Left lung (tissue), 10 donors: Measurements from ENCODE around the gene PTPN18. TPM values are rescaled to one million over a fixed set of nuclear protein-coding genes. Genes with fewer than 3 reads are reported as not detected.

ENCODE experiments used
- ATAC-seq: fragments of 200-7000 bp; cut with Tn5 transposase; one replicate; pipeline ENCODE4 v1.9.1; 2020; ENCODE audit warnings: moderate library complexity
- DNase-seq, 4 donors: peaks; one replicate each; pipeline ENCODE4 v3.0.0-alpha.2; 2013 to 2020
- H3K27ac ChIP-seq, 2 donors: fragments of 200-600 bp; sonication (generic) in 1 of 2; one replicate each; pipeline versions ENCODE4 v1.5.0 to v1.8.0; 2020 to 2021
- H3K27me3 ChIP-seq, 2 donors: fragments of 200-600 bp; sonication (generic) in 1 of 2; one replicate each; pipeline versions ENCODE4 v1.5.0 to v1.8.0; 2020 to 2021
- H3K36me3 ChIP-seq, 2 donors: fragments of 200-600 bp; sonication (generic) in 1 of 2; one replicate each; pipeline versions ENCODE4 v1.5.0 to v1.8.0; 2020 to 2021
- H3K4me1 ChIP-seq, 2 donors: fragments of 200-600 bp; one replicate each; pipeline ENCODE4 v1.8.0; 2021
- H3K4me3 ChIP-seq, 2 donors: fragments of 200-600 bp; sonication (generic) in 1 of 2; one replicate each; pipeline versions ENCODE4 v1.5.0 to v1.8.0; 2020 to 2021; ENCODE audit warnings: mild to moderate bottlenecking in 1 of 2
- H3K9me3 ChIP-seq, 2 donors: fragments of 200-600 bp; sonication (generic) in 1 of 2; one replicate each; pipeline versions ENCODE4 v1.5.0 to v1.8.0; 2020 to 2021
- CTCF ChIP-seq, 2 donors: fragments of 200-600 bp; sonication (generic) in 1 of 2; IDR thresholded peaks; one replicate each; pipeline versions ENCODE4 v1.5.0 to v1.8.0; 2021; ENCODE audit warnings: antibody characterized with exemption in 2 of 2
- intact Hi-C, 2 donors: fragments of 100-400 bp; cut with DNase I; formaldehyde crosslinking; loops; one replicate each; pipeline versions ENCODE4 v1.11.2 to v1.14.2; 2022
- polyA plus RNA-seq, 6 donors: library from polyadenylated mRNA; unstranded; fragments of 120-200 nt; gene quantifications; one replicate each; pipeline ENCODE4 v1.2.1, GENCODE V29; 2013; ENCODE audit not compliant: insufficient read length in 6 of 6
- total RNA-seq, 2 donors: library from RNA; stranded (reverse); fragmentation: NEBNext Ultra II Directional; extraction: Animal tissue kit (Norgen Biotek cat#: 25700); gene quantifications; one replicate each; pipeline ENCODE4 v1.2.1, GENCODE V29; 2021
- donor health status: DM: no; HTN: yes; CAD: no.
- donor health status: DM: no; HTN: no; CAD: no.

The PTPN18 gene
- total and polyA plus RNA-seq, 8 donors = 35.1 to 74.7 (median 40.1) TPM

DNA sequence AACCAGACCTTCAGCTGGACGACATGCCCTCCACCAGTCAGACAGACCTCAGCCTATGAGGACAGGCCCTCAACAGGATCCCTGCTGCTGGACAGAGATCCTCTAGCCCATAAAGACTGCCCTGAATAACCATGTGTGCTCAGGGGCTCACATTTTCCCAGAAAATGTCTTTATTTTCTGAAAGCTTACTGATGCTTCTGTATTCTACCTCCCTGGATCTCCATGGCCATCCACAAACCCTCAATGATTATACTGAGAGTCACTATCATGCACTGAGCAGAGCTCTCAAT is 1.8 kb upstream of the PTPN18 start:
- DNase-seq (no peak), ATAC-seq (no peak)
- intact Hi-C loops = no loop called here
- Histone ChIP-seq H3K27me3 (no peaks in the 10 kb centered on the region), H3K36me3 (peaks cover 0 to under 1% of the 10 kb centered on the region in 2 donors), H3K4me3 (no peak overlapping the region), H3K9me3 (no peaks in the 10 kb centered on the region), H3K4me1 (peaks cover 5 to 50% of the 10 kb centered on the region in 2 donors), H3K27ac (peak overlapping the region in 1 of 2 donors; percentile 33)
- TF ChIP-seq CTCF (IDR thresholded peaks at IDR 0.05) = no peak

DNA sequence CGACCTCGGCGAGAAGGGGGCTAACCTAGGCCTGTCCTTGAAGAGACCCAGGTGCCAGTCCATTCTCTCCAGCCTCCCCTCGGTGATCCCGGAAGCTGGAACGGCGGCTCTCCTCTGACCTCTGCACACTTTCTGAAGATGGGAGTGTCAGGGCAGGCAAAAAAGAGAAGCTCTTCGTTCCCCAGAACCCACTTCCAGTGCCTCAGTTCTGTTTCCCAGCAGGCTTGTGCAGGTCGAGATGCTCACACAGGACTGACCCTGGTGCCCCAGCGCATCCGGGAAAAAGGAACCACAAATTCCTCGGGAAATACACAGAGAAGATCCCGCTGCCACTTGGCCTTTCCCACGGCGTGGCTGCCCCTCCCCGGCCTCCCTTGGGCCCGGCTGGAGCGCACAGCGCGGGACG is 681 bp upstream of the PTPN18 start:
- Histone ChIP-seq H3K27ac (peak overlapping the region; percentile 83 to 98), H3K9me3 (no peaks in the 10 kb centered on the region), H3K4me3 (peak overlapping the region; percentile 72 to 73), H3K4me1 (peaks cover 5 to 50% of the 10 kb centered on the region in 2 donors), H3K36me3 (no peaks in the 10 kb centered on the region), H3K27me3 (no peaks in the 10 kb centered on the region)
- ATAC-seq (peak; percentile 7), DNase-seq (no peak)
- TF ChIP-seq CTCF (IDR thresholded peaks at IDR 0.05) = no peak
- intact Hi-C loops = no loop called here

DNA sequence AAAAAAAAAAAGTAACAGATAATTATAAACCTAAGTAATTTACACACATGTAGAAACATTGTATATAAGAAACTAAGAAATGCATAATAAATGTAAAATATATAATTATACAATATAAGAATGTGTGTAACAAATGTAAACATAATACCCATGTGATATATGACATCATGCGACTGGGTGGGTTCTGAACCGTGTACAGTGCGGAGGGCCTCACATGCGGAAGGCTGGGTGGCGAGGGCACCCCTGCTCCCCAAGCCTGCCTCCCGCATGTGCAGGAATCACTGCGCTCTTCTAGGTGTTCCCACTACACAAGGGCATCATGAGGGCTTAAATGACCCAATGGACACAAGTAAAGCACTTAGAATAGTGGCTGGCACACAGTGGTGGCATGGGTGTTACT is 2.0 kb downstream of the PTPN18 start:
- H3K9me3 ChIP-seq = no peaks in the 10 kb centered on the region
- ATAC-seq = no peak
- intact Hi-C loops = no loop called here
- DNase-seq = no peak
- peaks cover 5 to 37% of the 10 kb centered on the region in 2 donors for H3K4me1 ChIP-seq
- H3K27ac ChIP-seq = no peak overlapping the region
- H3K27me3 ChIP-seq = no peaks in the 10 kb centered on the region
- H3K36me3 ChIP-seq = no peaks in the 10 kb centered on the region
- no peak overlapping the region for H3K4me3 ChIP-seq
- TF ChIP-seq CTCF (IDR thresholded peaks at IDR 0.05) = no peak

- no peak overlapping the region for H3K4me3 ChIP-seq
- H3K4me1 ChIP-seq = peaks cover 5 to 29% of the 10 kb centered on the region in 2 donors
- DNase-seq (no peak), ATAC-seq (no peak)
- no peak for TF ChIP-seq CTCF (IDR thresholded peaks at IDR 0.05)
- no peak overlapping the region for H3K27ac ChIP-seq
- intact Hi-C loops = no loop called here
- no peaks in the 10 kb centered on the region for H3K27me3 ChIP-seq
- H3K36me3 ChIP-seq = no peaks in the 10 kb centered on the region
- no peaks in the 10 kb centered on the region for H3K9me3 ChIP-seq
Measured at GRCh38 chr2:130358420-130359350, 2.8 kb downstream of the PTPN18 start.

- H3K4me1 ChIP-seq = peaks cover 5 to 21% of the 10 kb centered on the region in 2 donors
- intact Hi-C loops = no loop called here
- ATAC-seq (no peak), DNase-seq (no peak)
- TF ChIP-seq CTCF (IDR thresholded peaks at IDR 0.05) = no peak
- H3K4me3 ChIP-seq = no peak overlapping the region
- H3K36me3 ChIP-seq = no peaks in the 10 kb centered on the region
- no peaks in the 10 kb centered on the region for H3K9me3 ChIP-seq
- no peak overlapping the region for H3K27ac ChIP-seq
- no peaks in the 10 kb centered on the region for H3K27me3 ChIP-seq
Measured at GRCh38 chr2:130359466-130359865, 3.6 kb downstream of the PTPN18 start.
